IMR-90 (cell line): ENCODE results near the gene IP6K3. TPM values are rescaled to one million over a fixed set of nuclear protein-coding genes. Genes with fewer than 3 reads are reported as not detected.

ENCODE experiments used
- ATAC-seq: fragments of 200-7000 bp; cut with Tn5 transposase; 2 replicates; pipeline ENCODE4 v1.9.1; 2020; ENCODE audit warnings: low read depth, mild to moderate bottlenecking, moderate library complexity
- BruUV-seq: library from RNA; stranded (reverse); fragments of 400-500 nt; replicated peaks from 2 replicates; lab custom pipeline; 2021; lab: Mats Ljungman, UMichigan
- CTCF ChIA-PET: fragments of 300-600 bp; formaldehyde crosslinking; extraction: SDS; loops from one replicate; lab custom pipeline; 2021; ENCODE audit warnings: antibody characterized with exemption; lab: Yijun Ruan, JAX
- POLR2A ChIA-PET: fragments of 300-600 bp; sonication (Branson Sonifier 250); formaldehyde crosslinking; loops from one replicate; lab custom pipeline; 2022; ENCODE audit warnings: antibody characterized with exemption; ENCODE audit not compliant: unreplicated experiment; lab: Charles Lee
- DNase-seq: peaks from one replicate; pipeline ENCODE4 v3.0.0; 2013
- H2AFZ ChIP-seq: replicated peaks from 2 replicates; pipeline ENCODE3; 2013; ENCODE audit warnings: low read length, mild to moderate bottlenecking; ENCODE audit not compliant: poor library complexity
- H2AK5ac ChIP-seq: 2 replicates; pipeline ENCODE4 v1.6.1; 2013; ENCODE audit warnings: low read depth, low read length, inconsistent platforms
- H2AK9ac ChIP-seq: replicated peaks from 2 replicates; pipeline ENCODE3; 2013; ENCODE audit warnings: mild to moderate bottlenecking, low read depth, low read length, moderate library complexity; ENCODE audit not compliant: poor library complexity
- H2BK120ac ChIP-seq: 2 replicates; pipeline ENCODE4 v1.6.1; 2013; ENCODE audit warnings: low read depth, low read length, inconsistent platforms
- H2BK15ac ChIP-seq: 3 replicates; pipeline ENCODE4 v1.6.1; 2013; ENCODE audit warnings: low read depth, low read length, inconsistent platforms
- H2BK20ac ChIP-seq: 2 replicates; pipeline ENCODE4 v1.6.1; 2013; ENCODE audit warnings: low read depth, mild to moderate bottlenecking, inconsistent platforms, low read length, moderate library complexity
- H2BK5ac ChIP-seq: 2 replicates; pipeline ENCODE4 v1.6.1; 2013; ENCODE audit warnings: mild to moderate bottlenecking, low read depth, low read length, inconsistent platforms; ENCODE audit not compliant: poor library complexity, severe bottlenecking
- H3K14ac ChIP-seq: replicated peaks from 2 replicates; pipeline ENCODE4 v1.6.1; 2013; ENCODE audit warnings: low read depth, low read length, inconsistent platforms
- H3K18ac ChIP-seq: 2 replicates; pipeline ENCODE4 v1.6.1; 2013; ENCODE audit warnings: low read depth, low read length, control low read depth
- H3K23ac ChIP-seq: 2 replicates; pipeline ENCODE4 v1.6.1; 2013; ENCODE audit warnings: low read depth, low read length, inconsistent platforms
- H3K27ac ChIP-seq: 2 replicates; pipeline ENCODE4 v1.5.1; 2013; ENCODE audit warnings: mild to moderate bottlenecking, control low read depth, low read length; ENCODE audit not compliant: insufficient read depth
- H3K27me3 ChIP-seq: 2 replicates; pipeline ENCODE4 v1.6.1; 2013; ENCODE audit warnings: low read length; ENCODE audit not compliant: control insufficient read depth, insufficient read depth
- H3K36me3 ChIP-seq: 2 replicates; pipeline ENCODE4 v1.6.1; 2013; ENCODE audit warnings: low read length, mixed read lengths; ENCODE audit not compliant: control insufficient read depth, insufficient read depth
- H3K4ac ChIP-seq: 2 replicates; pipeline ENCODE4 v1.6.1; 2013; ENCODE audit warnings: low read depth, low read length, inconsistent platforms
- H3K4me1 ChIP-seq: 2 replicates; pipeline ENCODE4 v1.6.1; 2013; ENCODE audit warnings: low read length, mixed read lengths; ENCODE audit not compliant: control insufficient read depth, insufficient read depth
- H3K4me2 ChIP-seq: 2 replicates; pipeline ENCODE4 v1.6.1; 2013; ENCODE audit warnings: low read depth, mild to moderate bottlenecking, control low read depth, low read length, moderate library complexity
- H3K4me3 ChIP-seq: 2 replicates; pipeline ENCODE4 v1.5.1; 2013; ENCODE audit warnings: low read depth, mild to moderate bottlenecking, control low read depth, low read length, moderate library complexity; ENCODE audit not compliant: insufficient read depth
- H3K56ac ChIP-seq: 2 replicates; pipeline ENCODE4 v1.6.1; 2013; ENCODE audit warnings: low read length, inconsistent platforms; ENCODE audit not compliant: insufficient read depth; ENCODE audit errors: extremely low read depth
- H3K79me1 ChIP-seq, 2 experiments: 2 replicates each; pipeline ENCODE4 v1.6.1; 2013; ENCODE audit warnings: low read length in 2 of 2, inconsistent platforms in 1 of 2, low read depth in 1 of 2
- H3K9ac ChIP-seq: 2 replicates; pipeline ENCODE4 v1.6.1; 2013; ENCODE audit warnings: low read depth, low read length, control low read depth
- H3K9me1 ChIP-seq: 2 replicates; pipeline ENCODE4 v1.6.1; 2013; ENCODE audit warnings: low read length, inconsistent platforms; ENCODE audit not compliant: insufficient read depth
- H3K9me3 ChIP-seq: 2 replicates; pipeline ENCODE4 v1.6.1; 2013; ENCODE audit warnings: low read length; ENCODE audit not compliant: control insufficient read depth, insufficient read depth
- H4K20me1 ChIP-seq: 2 replicates; pipeline ENCODE4 v1.6.1; 2013; ENCODE audit warnings: low read length, inconsistent platforms; ENCODE audit not compliant: insufficient read depth
- H4K5ac ChIP-seq: 2 replicates; pipeline ENCODE4 v1.6.1; 2013; ENCODE audit warnings: mild to moderate bottlenecking, low read depth, low read length, control low read depth
- H4K8ac ChIP-seq, 2 experiments: 2 replicates each; pipeline ENCODE4 v1.6.1; 2013; ENCODE audit warnings: low read depth in 2 of 2, low read length in 2 of 2, control low read depth in 1 of 2, inconsistent platforms in 1 of 2
- H4K91ac ChIP-seq: 2 replicates; pipeline ENCODE4 v1.6.1; 2013; ENCODE audit warnings: low read depth, low read length, inconsistent platforms; ENCODE audit not compliant: insufficient read depth
- BHLHE40 ChIP-seq: fragments of 150-350 bp; IDR thresholded peaks from 2 replicates; pipeline ENCODE4 v1.6.1; 2016; ENCODE audit warnings: mild to moderate bottlenecking, low read depth, low read length
- CEBPB ChIP-seq: IDR thresholded peaks from 2 replicates; pipeline ENCODE4 v1.6.1; 2012; ENCODE audit warnings: low read depth, low read length, improper control_type of control experiment
- CHD1 ChIP-seq: IDR thresholded peaks from 2 replicates; pipeline ENCODE4 v1.6.1; 2012; ENCODE audit warnings: low read depth, low read length, improper control_type of control experiment
- FOS ChIP-seq: fragments of 150-350 bp; IDR thresholded peaks from 2 replicates; pipeline ENCODE4 v1.6.1; 2016; ENCODE audit warnings: low read depth, low read length
- MAFK ChIP-seq: IDR thresholded peaks from 2 replicates; pipeline ENCODE4 v1.6.1; 2012; ENCODE audit warnings: low read depth, low read length, improper control_type of control experiment
- MAZ ChIP-seq: IDR thresholded peaks from 2 replicates; pipeline ENCODE4 v1.6.1; 2012; ENCODE audit warnings: low read depth, mild to moderate bottlenecking, low read length, improper control_type of control experiment, moderate library complexity, borderline replicate concordance
- MXI1 ChIP-seq: IDR thresholded peaks from 2 replicates; pipeline ENCODE4 v1.6.1; 2012; ENCODE audit warnings: low read depth, mild to moderate bottlenecking, low read length, moderate library complexity, borderline replicate concordance
- NFE2L2 ChIP-seq: fragments of 150-350 bp; IDR thresholded peaks from 2 replicates; pipeline ENCODE4 v1.6.1; 2016; ENCODE audit warnings: low read depth, mild to moderate bottlenecking, low read length
- POLR2A ChIP-seq: IDR thresholded peaks from 2 replicates; pipeline ENCODE4 v1.6.1; 2012; ENCODE audit warnings: mild to moderate bottlenecking, low read depth, low read length
- RAD21 ChIP-seq: IDR thresholded peaks from 2 replicates; pipeline ENCODE4 v1.6.1; 2012; ENCODE audit warnings: low read length, improper control_type of control experiment
- RCOR1 ChIP-seq: IDR thresholded peaks from 2 replicates; pipeline ENCODE4 v1.6.1; 2012; ENCODE audit warnings: mild to moderate bottlenecking, low read length, improper control_type of control experiment; ENCODE audit not compliant: insufficient replicate concordance
- RFX5 ChIP-seq: IDR thresholded peaks from 2 replicates; pipeline ENCODE4 v1.8.0; 2012; ENCODE audit warnings: low read depth, mild to moderate bottlenecking, low read length, moderate library complexity
- SMC3 ChIP-seq: fragments of 150-350 bp; IDR thresholded peaks from 2 replicates; pipeline ENCODE4 v1.6.1; 2016; ENCODE audit warnings: low read depth, mild to moderate bottlenecking, antibody characterized with exemption, low read length, moderate library complexity
- WGBS, 2 experiments: methylation state at CpG; one replicate each; pipeline versions ENCODE4 v1.1.5 to v1.1.7; 2013; ENCODE audit warnings: missing lambda C conversion rate in 2 of 2; ENCODE audit not compliant: insufficient read length in 1 of 2; ENCODE audit errors: extremely low coverage in 2 of 2; 5-methylcytosine and 5-hydroxymethylcytosine counted together
- dilution Hi-C: fragments of 300-500 bp; cut with HindIII; formaldehyde crosslinking; loops from one replicate; pipeline ENCODE4 v1.14.3; 2018; ENCODE audit warnings: low sequenced_read_pairs; ENCODE audit not compliant: unreplicated experiment
- in situ Hi-C: fragments of 300-500 bp; cut with MboI; formaldehyde crosslinking; loops from 3 replicates; pipeline ENCODE4 v1.14.3; 2019; ENCODE audit warnings: low sequenced_read_pairs, inconsistent platforms, mixed read lengths
- intact Hi-C: fragments of 100-400 bp; cut with micrococcal nuclease; formaldehyde crosslinking; loops from 2 replicates; pipeline ENCODE4 v1.10.0; 2022
- polyA plus RNA-seq, 3 experiments: library from polyadenylated mRNA; depleted of rRNA; stranded (reverse); fragments of >200 nt; gene quantifications; 2 replicates each; pipeline ENCODE4 v1.2.3, GENCODE V29; 2012; ENCODE audit warnings: low replicate concordance in 1 of 3
- total RNA-seq: library from RNA; depleted of rRNA; stranded (reverse); fragments of >200 nt; gene quantifications from 2 replicates; pipeline ENCODE4 v1.2.3, GENCODE V29; 2012
- TF ChIP-seq, protein P1 (sequence below): fragments of 150-350 bp; IDR thresholded peaks from 2 replicates; pipeline ENCODE4 v1.6.1; 2016; ENCODE audit warnings: low read depth, mild to moderate bottlenecking, low read length, moderate library complexity, borderline replicate concordance
- TF ChIP-seq, protein P2 (sequence below): fragments of 150-350 bp; IDR thresholded peaks from 2 replicates; pipeline ENCODE4 v1.6.1; 2017; ENCODE audit warnings: mild to moderate bottlenecking, antibody characterized with exemption, low read length, low read depth
- TF ChIP-seq, protein P3 (sequence below): conservative IDR thresholded peaks from 2 replicates; pipeline ENCODE4 v1.5.1; 2012; ENCODE audit warnings: mild to moderate bottlenecking, low read depth, low read length, improper control_type of control experiment

The IP6K3 gene
- total and polyA plus RNA-seq, 2 of the 4 experiments (the other 2 are of a cell fraction) = 0.18 to 0.51 TPM

DNA sequence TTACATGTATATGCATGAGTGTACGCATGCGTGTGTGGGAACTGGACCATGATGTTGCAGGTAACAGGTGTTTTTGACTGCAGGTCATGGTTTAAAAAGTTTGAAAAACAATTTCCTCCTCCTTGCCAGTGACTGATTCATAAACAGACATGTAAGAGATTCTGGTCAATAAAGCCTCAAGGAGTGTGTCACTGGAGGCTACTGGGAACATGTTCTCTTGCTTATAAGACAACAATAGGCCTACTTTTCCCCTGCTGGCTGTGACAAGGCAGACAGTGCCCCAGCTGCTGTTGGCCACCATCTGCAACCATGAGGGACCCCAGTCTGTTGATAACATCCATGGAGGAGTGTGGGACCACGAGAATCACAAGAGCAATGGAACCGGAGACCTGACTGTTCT lies 29.5 kb upstream of the IP6K3 start:
- Histone ChIP-seq H4K20me1 (0 out of 2 replicates have a peak, but pooled peaks cover 4% of the 10 kb centered on the region), H3K36me3 (peaks cover 78% of the 10 kb centered on the region), H4K5ac (no peak overlapping the region), H3K56ac (no peak overlapping the region), H2BK5ac (no peak overlapping the region), H2AFZ (no peak overlapping the region), H2AK9ac (no peak overlapping the region), H4K8ac (no peak overlapping the region), H3K79me1 (peaks cover 9 to 51% of the 10 kb centered on the region in 2 experiments), H2BK120ac (no peak overlapping the region), H3K9ac (no peak overlapping the region), H3K4me1 (peaks cover 22% of the 10 kb centered on the region), H3K9me1 (peaks cover 2% of the 10 kb centered on the region; the same call in 1 of the 2 replicates), H2BK15ac (no peak overlapping the region), H3K9me3 (no peaks in the 10 kb centered on the region), H3K4me3 (no peak overlapping the region), H2BK20ac (no peak overlapping the region), H3K27me3 (no peaks in the 10 kb centered on the region), H3K4me2 (no peak overlapping the region), H3K4ac (no peak overlapping the region), H2AK5ac (no peak overlapping the region), H3K23ac (no peak overlapping the region), H4K91ac (no peak overlapping the region), H3K14ac (no peak overlapping the region), H3K18ac (no peak overlapping the region), H3K27ac (no peak overlapping the region)
- intact Hi-C loops (no loop called here), in situ Hi-C loops (no loop called here), dilution Hi-C loops (no loop called here)
- ChIA-PET CTCF (no interaction called here), POLR2A (no interaction called here)
- TF ChIP-seq, protein P1, sequence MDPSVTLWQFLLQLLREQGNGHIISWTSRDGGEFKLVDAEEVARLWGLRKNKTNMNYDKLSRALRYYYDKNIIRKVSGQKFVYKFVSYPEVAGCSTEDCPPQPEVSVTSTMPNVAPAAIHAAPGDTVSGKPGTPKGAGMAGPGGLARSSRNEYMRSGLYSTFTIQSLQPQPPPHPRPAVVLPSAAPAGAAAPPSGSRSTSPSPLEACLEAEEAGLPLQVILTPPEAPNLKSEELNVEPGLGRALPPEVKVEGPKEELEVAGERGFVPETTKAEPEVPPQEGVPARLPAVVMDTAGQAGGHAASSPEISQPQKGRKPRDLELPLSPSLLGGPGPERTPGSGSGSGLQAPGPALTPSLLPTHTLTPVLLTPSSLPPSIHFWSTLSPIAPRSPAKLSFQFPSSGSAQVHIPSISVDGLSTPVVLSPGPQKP = no peak
- TF ChIP-seq SMC3 = no peak
- TF ChIP-seq, protein P2, sequence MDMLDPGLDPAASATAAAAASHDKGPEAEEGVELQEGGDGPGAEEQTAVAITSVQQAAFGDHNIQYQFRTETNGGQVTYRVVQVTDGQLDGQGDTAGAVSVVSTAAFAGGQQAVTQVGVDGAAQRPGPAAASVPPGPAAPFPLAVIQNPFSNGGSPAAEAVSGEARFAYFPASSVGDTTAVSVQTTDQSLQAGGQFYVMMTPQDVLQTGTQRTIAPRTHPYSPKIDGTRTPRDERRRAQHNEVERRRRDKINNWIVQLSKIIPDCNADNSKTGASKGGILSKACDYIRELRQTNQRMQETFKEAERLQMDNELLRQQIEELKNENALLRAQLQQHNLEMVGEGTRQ = no peak
- TF ChIP-seq CEBPB = no peak
- no peak for TF ChIP-seq RCOR1
- no peak for TF ChIP-seq MAFK
- no peak for TF ChIP-seq MAZ
- no peak for TF ChIP-seq NFE2L2
- TF ChIP-seq MXI1 = no peak
- TF ChIP-seq, protein P3, sequence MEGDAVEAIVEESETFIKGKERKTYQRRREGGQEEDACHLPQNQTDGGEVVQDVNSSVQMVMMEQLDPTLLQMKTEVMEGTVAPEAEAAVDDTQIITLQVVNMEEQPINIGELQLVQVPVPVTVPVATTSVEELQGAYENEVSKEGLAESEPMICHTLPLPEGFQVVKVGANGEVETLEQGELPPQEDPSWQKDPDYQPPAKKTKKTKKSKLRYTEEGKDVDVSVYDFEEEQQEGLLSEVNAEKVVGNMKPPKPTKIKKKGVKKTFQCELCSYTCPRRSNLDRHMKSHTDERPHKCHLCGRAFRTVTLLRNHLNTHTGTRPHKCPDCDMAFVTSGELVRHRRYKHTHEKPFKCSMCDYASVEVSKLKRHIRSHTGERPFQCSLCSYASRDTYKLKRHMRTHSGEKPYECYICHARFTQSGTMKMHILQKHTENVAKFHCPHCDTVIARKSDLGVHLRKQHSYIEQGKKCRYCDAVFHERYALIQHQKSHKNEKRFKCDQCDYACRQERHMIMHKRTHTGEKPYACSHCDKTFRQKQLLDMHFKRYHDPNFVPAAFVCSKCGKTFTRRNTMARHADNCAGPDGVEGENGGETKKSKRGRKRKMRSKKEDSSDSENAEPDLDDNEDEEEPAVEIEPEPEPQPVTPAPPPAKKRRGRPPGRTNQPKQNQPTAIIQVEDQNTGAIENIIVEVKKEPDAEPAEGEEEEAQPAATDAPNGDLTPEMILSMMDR = no peak
- TF ChIP-seq RAD21 = no peak
- no peak for TF ChIP-seq BHLHE40
- no peak for TF ChIP-seq POLR2A
- TF ChIP-seq CHD1 = no peak
- no peak for TF ChIP-seq RFX5
- no peak for TF ChIP-seq FOS
- DNase-seq (no peak), ATAC-seq (no peak)
- BruUV-seq = no TSS peak
- no CpG with 5 or more reads among the region's 4 CpGs for WGBS, 2 experiments
